ENCODE measurements around the gene COL27A1. TPM values are rescaled to one million over a fixed set of nuclear protein-coding genes. Genes with fewer than 3 reads are reported as not detected.

COL27A1 gene
- total and polyA plus RNA-seq, 2 experiments from 2014 or later, result 10.5 to 18.0 TPM

DNA sequence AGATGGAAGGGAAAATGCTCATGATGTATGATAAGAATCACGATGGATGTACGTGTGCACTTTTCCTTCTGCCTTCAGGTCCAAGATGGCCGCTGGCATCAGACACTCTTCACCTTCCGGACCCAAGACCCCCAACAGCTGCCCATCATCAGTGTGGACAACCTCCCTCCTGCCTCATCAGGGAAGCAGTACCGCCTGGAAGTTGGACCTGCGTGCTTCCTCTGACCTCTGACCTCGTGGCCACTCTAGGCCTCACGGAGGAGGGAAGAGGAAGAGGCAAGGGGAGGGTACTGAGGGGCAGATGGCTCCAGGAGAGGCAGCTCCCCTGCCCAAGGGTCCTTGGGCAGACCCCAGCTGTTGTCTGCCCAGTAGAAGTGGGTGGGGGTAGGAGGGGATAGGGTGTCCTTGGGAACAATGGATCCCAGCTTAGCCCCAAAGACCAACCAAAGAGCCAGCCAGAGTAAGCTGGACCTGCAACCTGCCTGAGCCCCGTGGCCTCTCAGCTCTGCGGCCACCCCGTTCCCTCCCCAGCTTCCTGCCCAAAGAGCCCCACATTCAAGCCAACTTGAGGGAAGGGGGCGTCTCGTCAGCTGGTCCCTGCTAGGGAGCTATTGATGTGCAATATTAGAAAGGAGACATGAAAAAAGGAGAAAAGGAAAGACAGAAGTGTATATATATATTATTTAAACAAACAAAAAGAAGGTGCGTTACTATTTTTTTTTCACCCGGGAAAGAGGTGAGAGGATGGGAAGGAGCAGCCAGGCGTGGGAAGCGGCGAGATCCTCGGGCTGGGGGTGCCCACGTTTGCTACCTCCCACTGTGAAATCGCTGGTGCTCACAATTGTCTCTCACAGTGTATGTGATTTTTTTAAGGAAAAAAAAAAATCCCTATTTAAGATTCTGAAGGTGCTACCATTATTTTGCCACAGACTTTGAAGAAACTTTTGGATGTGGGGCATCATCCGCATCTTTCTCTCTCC lies 155.4 kb downstream of the COL27A1 start (continued):
- TF ChIP-seq CREB1 (CRISPR knock-in tag; IDR thresholded peaks at IDR 0.05; ENCODE audit: low read depth) (no peak), STAT1 (IDR thresholded peaks at IDR 0.05; ENCODE audit: unreplicated experiment) (no peak), EZH2phosphoT487 (IDR thresholded peaks at IDR 0.05; ENCODE audit: unreplicated experiment) (no peak), JUNB (IDR thresholded peaks at IDR 0.05; ENCODE audit: unreplicated experiment) (no peak)
- TF ChIP-seq, protein P1, sequence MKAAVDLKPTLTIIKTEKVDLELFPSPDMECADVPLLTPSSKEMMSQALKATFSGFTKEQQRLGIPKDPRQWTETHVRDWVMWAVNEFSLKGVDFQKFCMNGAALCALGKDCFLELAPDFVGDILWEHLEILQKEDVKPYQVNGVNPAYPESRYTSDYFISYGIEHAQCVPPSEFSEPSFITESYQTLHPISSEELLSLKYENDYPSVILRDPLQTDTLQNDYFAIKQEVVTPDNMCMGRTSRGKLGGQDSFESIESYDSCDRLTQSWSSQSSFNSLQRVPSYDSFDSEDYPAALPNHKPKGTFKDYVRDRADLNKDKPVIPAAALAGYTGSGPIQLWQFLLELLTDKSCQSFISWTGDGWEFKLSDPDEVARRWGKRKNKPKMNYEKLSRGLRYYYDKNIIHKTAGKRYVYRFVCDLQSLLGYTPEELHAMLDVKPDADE (IDR thresholded peaks at IDR 0.05), result no peak

DNA sequence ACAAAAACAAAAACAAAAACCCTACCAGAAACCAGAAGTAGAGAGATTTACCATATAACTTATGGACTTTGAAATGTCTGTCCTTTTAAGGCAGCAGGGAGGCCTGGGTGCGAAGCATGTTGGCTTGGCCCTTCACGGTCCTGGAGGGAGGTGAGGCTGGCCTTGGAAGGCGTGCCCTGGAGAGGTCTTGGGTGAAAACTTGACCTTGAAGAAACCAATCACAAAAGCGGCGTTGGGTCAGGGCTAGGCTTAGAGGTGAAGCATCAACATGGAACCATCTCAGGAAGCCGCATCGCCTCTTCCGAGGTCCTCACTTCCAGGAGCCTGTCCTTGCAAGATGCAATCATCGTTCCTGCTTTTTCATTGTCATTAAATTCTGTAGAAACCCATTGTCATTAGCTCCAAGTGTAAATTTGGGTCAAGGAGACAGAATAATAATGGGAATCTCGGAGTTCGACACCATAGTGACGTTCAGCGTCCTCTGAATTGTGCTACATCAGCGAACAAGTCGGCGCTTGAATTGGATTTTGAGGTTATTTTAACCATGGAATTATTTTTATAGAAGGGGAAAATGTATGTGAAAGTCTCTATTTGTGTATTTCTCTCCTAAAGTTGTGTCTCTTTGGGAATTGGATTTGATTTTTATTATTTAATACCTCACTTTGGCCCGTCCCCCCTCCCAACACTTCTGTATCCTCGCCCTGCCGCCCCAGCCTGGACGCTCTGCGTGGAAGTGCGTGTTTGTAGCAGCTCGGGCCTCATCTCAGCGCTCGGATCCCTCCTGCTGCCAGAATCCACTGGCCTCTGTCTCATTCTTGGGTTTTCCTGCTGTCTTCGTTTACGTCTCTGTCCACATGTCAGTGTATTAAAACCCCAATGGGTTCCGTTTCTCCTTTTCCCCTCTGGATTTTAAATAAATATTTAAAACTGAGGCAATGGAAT lies 156.5 kb downstream of the COL27A1 start:
- Histone ChIP-seq H3K79me2 (replicated peaks; ENCODE audit: insufficient read depth) (no peaks in the 10 kb centered on the region), H3K36me3 (ENCODE audit: insufficient read depth) (no peaks in the 10 kb centered on the region), H3K4me1 (ENCODE audit: insufficient read depth) (no peaks in the 10 kb centered on the region), H4K20me1 (replicated peaks; ENCODE audit: insufficient read depth) (no peaks in the 10 kb centered on the region), H3K4me3 (no peak overlapping the region), H2AFZ (no peak overlapping the region), H3K4me2 (no peak overlapping the region), H3K27me3 (ENCODE audit: insufficient read depth) (no peaks in the 10 kb centered on the region), H3F3A (replicated peaks; ENCODE audit: low read depth) (no peaks in the 10 kb centered on the region), H3K9me2 (ENCODE audit: insufficient read depth) (no peaks in the 10 kb centered on the region), H3K27ac (ENCODE audit: low read depth) (0 out of 2 replicates have a peak overlapping the region, but pooled peaks have one; percentile 19)
- ATAC-seq (no peak), DNase-seq (ENCODE audit: low spot score) (no peak)
- H3K27ac Mint-ChIP-seq, result no peak overlapping the region
- H3K9me3 Mint-ChIP-seq, result no peaks in the 10 kb centered on the region; the same call in 2 of the 3 replicates
- H3K4me3 Mint-ChIP-seq, result no peak overlapping the region
- H3K27me3 Mint-ChIP-seq (ENCODE audit: insufficient read depth, low read depth, poor library complexity), result peaks cover 4% of the 10 kb centered on the region
- peaks cover 3% of the 10 kb centered on the region; the same call in 2 of the 3 replicates for H3K4me1 Mint-ChIP-seq
- H3K36me3 Mint-ChIP-seq (ENCODE audit: low read depth), result 0 out of 3 replicates have a peak, but pooled peaks cover 3% of the 10 kb centered on the region
- TF ChIP-seq POLR2AphosphoS5 (IDR thresholded peaks at IDR 0.05; ENCODE audit: low read depth) (no peak), EZH2phosphoT487 (IDR thresholded peaks at IDR 0.05; ENCODE audit: unreplicated experiment) (no peak), CREB1 (CRISPR knock-in tag; IDR thresholded peaks at IDR 0.05; ENCODE audit: low read depth) (no peak), CTCF (conservative IDR thresholded peaks at IDR 0.05; ENCODE audit: low read depth in 2 of 2) (no peak), REST (IDR thresholded peaks at IDR 0.05; ENCODE audit: unreplicated experiment) (no peak), ZNF114 (CRISPR knock-in tag; IDR thresholded peaks at IDR 0.05) (no peak), ZNF331 (CRISPR knock-in tag; IDR thresholded peaks at IDR 0.05; ENCODE audit: low read depth) (no peak)

Data from GM23338 (cell line).